Kasumi-1 (cell line): ENCODE measurements around the gene LRRK1.
A peak's percentile ranks its signal among the peaks of the same experiment; 100 is the strongest.

Experiments used
- DNase-seq, 2 experiments: peaks; one replicate each; lab custom pipeline; 2025; lab: John Stamatoyannopoulos, UW

Gene LRRK1

GRCh38 chr15:101056366-101057334 is 137.5 kb downstream of the LRRK1 start:
- DNase-seq = peak in 1 of 2 experiments; percentile 9

- DNase-seq = no peak
Observed at GRCh38 chr15:101057841-101058407, 138.8 kb downstream of the LRRK1 start.

GRCh38 chr15:101058735-101059134 is 139.6 kb downstream of the LRRK1 start:
- DNase-seq = no peak

DNA sequence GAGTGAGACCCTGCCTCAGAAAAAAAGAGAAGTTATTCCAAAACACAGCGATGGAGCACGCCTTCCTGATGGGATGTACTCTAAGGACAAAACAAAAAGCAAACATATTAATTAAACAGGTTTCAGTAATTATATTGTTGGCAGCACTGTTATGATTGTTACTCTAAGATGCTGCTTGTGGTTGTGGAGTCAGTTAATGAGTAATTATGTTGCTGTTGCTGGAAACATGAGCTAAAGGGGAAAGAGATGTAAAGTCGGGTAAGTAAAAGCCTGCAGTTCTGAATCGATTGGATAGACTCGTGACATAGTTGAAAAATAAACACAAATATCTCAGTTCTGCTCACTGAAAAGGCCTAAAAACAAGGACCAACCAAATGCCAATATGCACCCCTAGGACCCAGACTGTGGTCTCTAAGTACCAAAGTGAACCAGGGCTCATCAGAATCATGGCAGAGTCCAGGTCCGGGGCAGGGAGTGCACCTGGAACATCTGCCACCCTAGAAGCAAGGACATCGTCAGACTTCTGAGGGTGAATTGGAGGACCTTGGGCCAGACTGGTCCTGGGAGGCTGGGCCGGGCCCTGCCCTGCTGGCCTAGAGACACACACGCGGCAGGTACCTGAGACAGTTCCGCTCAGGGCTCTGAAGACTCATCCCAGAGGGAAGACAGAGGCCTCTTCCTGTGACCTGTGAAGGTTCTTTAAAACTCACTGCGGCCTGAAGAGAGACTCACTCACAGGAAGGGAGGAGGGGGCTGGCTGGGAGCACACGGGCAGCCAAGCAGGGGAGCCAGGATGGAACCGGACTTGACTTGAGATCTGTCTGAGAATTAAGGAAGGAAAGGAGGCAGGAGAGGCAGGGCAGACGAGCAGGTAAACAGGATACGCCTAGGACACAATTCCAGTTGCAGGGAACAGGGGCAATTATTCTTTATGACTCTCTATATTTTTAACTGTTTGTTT is 140.5 kb downstream of the LRRK1 start:
- DNase-seq = no peak

- DNase-seq = no peak
Observed at GRCh38 chr15:101060576-101061551, 141.7 kb downstream of the LRRK1 start.

GRCh38 chr15:101062063-101062462 is 142.9 kb downstream of the LRRK1 start:
- DNase-seq = no peak

- no peak for DNase-seq
Observed at GRCh38 chr15:101062471-101063171, 143.5 kb downstream of the LRRK1 start.

- DNase-seq = no peak
Observed at GRCh38 chr15:101063212-101063611, 144.1 kb downstream of the LRRK1 start.

DNA sequence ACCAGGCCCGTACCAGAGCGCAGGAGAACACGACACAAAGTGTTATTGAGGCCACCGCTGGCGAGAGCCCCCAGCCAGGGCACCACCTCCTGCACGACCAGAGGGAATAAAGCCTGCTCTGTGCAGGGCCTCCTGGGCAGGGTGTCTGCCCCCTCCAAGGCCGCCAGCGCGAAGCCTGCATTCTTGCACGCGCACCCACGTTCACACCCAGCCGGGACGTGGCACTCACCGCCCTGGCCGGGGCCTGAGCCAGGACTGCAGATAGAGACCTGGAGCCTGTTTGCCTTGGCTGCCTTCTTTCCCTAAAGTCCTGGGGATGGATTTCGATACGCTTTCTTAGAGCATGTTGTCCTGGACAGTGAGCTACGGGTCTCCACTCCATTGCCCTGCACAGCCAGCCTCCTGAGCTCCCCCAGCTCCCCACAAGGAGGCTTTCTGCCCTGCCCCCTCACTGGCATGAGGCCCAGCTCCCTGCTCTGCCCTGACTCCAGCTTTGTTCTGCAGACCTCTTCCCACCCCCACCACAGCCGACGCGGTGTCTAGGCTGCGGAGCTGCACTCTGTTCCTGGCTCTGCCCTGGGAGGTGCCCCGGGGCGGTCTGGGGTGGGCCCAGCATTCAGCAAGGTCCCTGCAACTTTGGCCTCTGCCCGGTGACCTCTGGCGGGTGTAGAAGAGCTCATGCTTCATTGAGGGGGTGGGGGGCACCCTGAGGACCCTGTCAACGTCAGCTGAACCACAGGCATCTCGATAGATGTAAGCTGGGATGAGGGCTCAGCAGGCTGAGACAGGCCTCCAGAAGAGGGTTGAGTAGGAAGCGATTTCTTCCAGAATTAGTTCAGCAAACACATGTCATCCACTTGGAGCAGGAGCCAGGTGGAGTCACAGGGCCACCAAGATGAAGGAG is 145.0 kb downstream of the LRRK1 start:
- DNase-seq = no peak

DNA sequence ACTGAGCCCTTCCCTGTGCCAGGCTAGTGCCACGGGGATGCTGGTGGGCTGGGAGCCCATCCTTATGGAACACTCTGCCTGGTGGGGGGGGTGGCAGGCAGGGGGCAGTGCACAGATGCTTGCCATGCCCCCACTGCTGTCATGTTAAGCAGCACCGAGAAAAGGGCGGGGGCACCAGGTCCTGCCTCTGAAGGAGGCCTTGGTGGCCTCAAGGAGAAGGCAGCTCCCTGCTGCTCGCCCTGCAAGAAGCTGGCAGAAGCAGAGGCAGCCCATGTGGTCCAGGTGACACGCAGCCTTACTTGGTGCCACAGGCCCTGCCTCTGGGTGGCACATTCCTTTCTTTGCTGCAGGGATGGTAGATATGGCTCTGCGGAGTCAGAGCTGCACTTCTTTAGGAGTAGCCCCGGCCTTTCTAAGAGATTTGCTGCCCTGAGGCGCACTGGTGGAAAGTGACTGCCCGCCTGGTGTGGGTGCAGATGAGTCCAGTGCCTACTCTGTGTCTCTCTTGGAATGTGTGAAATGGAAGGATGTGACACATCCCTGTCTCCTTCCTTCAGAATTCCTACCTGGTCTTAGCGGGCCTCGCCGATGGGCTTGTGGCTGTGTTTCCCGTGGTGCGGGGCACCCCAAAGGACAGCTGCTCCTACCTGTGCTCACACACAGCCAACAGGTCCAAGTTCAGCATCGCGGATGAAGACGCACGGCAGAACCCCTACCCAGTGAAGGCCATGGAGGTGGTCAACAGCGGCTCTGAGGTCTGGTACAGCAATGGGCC is 145.8 kb downstream of the LRRK1 start:
- DNase-seq = no peak

DNA sequence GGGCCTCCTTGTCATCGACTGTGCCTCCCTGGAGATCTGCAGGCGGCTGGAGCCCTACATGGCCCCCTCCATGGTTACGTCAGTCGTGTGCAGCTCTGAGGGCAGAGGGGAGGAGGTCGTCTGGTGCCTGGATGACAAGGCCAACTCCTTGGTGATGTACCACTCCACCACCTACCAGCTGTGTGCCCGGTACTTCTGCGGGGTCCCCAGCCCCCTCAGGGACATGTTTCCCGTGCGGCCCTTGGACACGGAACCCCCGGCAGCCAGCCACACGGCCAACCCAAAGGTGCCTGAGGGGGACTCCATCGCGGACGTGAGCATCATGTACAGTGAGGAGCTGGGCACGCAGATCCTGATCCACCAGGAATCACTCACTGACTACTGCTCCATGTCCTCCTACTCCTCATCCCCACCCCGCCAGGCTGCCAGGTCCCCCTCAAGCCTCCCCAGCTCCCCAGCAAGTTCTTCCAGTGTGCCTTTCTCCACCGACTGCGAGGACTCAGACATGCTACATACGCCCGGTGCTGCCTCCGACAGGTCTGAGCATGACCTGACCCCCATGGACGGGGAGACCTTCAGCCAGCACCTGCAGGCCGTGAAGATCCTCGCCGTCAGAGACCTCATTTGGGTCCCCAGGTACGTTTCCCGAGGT is 146.5 kb downstream of the LRRK1 start:
- DNase-seq = no peak

GRCh38 chr15:101066501-101067408 is 147.6 kb downstream of the LRRK1 start:
- no peak for DNase-seq

DNA sequence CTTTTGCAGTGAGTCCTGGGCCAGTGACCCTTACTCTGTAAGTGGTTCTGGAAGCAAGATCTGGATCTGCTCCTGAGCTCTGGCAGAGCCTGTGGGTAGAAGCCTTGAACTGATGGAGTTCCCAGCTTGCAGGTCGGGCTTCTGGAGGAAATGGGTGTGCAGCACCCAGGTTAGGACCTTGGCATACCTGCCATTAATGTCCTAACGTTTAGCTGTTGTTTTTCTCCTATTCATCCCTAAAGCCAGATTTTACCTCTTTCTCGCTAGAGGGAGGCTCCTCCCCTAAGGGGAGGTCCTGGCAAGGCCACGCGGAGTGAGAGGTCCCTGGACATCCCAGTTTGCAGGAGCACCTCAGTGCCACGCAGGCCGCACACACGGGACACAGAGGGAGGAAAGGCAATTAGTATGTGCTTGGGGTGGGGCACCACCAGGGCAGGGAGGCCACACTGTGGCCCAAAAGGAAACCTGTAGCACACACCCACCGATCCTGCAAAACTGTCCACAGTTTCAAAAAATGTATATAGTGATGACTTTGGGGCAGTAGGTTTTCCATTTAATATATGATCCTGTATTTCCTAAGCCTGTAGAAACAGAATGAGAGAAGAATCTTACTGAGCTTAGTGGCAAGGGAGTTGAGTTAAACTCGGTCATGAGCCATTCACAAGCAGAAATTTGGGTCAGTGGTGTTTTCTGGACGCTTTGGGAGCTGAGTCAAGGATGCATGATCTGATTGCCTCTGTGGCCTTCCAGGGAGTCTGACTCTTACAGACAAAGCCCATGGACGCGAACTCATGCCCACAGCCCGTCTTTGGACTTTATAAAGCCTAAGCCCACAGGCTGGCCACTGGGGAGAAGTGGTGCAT is 148.7 kb downstream of the LRRK1 start:
- no peak for DNase-seq

GRCh38 chr15:101068523-101068960 is 149.4 kb downstream of the LRRK1 start:
- no peak for DNase-seq

DNA sequence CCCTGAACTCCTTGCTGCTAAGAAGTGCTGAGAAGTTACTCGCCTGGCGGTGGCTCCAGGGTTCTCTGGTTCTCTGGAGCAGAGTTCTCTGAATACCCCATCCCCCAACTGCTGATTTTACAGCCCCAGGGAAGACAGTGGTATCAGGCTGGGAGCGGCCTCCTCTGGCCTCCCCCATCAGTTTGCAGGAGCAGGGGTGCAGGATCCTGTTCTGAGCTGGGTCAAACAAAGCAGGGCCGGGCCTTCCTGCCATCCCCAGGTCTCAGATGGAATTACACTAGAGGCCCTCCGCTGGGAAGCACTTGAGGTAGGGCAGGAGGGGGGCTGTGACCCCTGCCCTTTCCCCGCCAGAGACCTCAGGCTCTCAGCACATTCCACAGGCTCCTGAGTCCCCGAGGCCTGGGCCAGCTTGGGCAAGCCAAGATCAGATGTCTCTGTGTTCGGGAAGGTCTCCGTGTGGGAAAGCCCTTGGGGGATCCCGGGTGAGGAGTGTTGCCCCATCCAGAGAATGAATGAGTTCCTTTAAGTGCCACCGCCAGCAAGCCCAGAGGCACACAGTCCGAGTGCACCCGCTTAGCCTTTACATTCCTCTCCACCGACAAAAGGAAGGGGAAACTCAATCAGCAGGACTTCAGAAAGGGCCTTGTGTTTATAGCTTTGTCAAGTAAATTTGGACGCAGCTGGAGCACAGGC is 149.9 kb downstream of the LRRK1 start:
- no peak for DNase-seq
